ENCODE results near the gene VAMP2. TPM values are rescaled to one million over a fixed set of nuclear protein-coding genes. Genes with fewer than 3 reads are reported as not detected.

The VAMP2 gene
- total RNA-seq, 2 experiments from 2014 or later: 33.3 to 35.8 TPM

DNA sequence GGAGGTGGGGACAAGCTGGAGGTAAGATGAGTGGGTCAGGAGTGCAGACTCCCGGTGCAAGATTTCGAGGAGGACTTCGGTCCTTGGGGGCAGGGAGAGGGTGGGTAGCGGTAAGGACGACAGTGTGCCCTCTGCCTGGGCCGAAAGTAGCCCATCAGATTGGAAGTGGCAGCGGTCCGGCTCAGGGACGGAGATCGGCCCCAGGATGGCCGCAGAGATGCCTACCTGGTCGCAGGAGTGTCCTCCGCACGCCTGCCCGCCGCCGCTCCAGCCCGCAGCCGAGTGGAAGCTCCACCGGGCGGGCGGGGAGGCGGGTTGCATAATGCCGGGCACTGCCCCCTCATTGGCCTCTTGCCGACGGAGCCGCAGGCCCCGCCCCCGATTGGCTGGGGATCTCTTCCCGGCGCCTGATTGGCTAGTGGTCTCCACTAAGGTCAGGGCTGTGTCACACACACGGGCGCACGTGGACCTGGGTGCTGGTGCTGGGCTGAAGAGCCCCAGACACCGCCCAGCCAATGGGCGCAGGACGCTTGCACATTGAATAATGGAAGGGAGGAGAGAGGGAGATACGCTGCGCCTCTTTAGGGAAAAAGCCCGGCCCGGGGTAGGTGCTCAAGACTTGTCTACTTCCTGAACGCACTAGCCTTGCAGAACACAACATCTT, 10.5 kb downstream of the VAMP2 start, which contains the start of gene PER1:
PER1 (minus strand) TSS at position 293 of the 664 bp plus-strand sequence. CDS start 1,698 bp downstream, outside the sequence.
- intact Hi-C loops (cut with micrococcal nuclease): loop anchor here (1.0 to 10.0 kb wide), 4 partner anchors 136 to 667 kb away; partner anchors contain the start of genes FXR2, POLR2A, RANGRF and SLC35G6
- CTCF ChIA-PET: interaction anchor here (1.8 kb wide), 1 partner anchor 94 kb away, joined by 7 read pairs; no protein-coding TSS in a partner anchor
- Mint-ChIP-seq H3K9me3 (no peaks in the 10 kb centered on the region), H3K27ac (peak within 1 kb of the TSS; percentile 84), H3K27me3 (ENCODE audit: low read depth) (no peaks in the 10 kb centered on the region), H3K4me3 (peak within 1 kb of the TSS; percentile 84), H3K36me3 (ENCODE audit: low read depth) (peaks cover 7% of the 10 kb centered on the region), H3K4me1 (ENCODE audit: low read depth) (peaks cover 43% of the 10 kb centered on the region)
- peak; percentile 95 for DNase-seq

DNA sequence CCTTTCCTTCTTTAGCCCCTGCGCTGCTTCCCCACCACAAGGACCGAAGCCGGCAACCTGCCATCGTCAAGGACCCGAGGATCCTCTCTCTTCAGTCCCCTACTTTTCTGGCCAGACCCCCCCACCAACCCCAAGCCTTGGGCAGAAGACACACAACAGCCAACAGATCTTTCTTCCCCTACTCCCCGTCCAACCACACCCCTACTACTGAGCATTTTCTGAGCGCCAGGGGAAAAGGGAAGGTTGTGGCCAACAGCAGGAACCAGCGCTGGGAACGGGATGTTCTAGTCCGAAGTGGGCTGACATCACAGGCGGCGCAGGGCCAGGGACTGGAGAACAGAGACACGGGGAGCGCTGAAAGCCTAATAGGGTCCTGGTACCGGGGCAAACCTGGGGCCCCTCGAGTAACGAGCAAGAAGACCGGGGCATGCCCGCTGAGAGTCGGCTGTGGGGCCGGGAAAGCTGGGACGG, 11.1 kb downstream of the VAMP2 start:
- peak overlapping the region; percentile 84 for H3K4me3 Mint-ChIP-seq
- H3K4me1 Mint-ChIP-seq (ENCODE audit: low read depth): peaks cover 43% of the 10 kb centered on the region
- H3K27me3 Mint-ChIP-seq (ENCODE audit: low read depth): no peaks in the 10 kb centered on the region
- intact Hi-C loops (cut with micrococcal nuclease): loop anchor here (1.0 to 10.0 kb wide), 5 partner anchors 12 to 667 kb away; partner anchors contain the start of genes FXR2, POLR2A, RANGRF and SLC35G6
- H3K9me3 Mint-ChIP-seq: no peaks in the 10 kb centered on the region
- H3K36me3 Mint-ChIP-seq (ENCODE audit: low read depth): peaks cover 10% of the 10 kb centered on the region
- CTCF ChIA-PET: interaction anchor here (1.8 kb wide), 1 partner anchor 94 kb away, joined by 7 read pairs; no protein-coding TSS in a partner anchor
- H3K27ac Mint-ChIP-seq: peak overlapping the region; percentile 84
- peak; percentile 50 for DNase-seq

DNA sequence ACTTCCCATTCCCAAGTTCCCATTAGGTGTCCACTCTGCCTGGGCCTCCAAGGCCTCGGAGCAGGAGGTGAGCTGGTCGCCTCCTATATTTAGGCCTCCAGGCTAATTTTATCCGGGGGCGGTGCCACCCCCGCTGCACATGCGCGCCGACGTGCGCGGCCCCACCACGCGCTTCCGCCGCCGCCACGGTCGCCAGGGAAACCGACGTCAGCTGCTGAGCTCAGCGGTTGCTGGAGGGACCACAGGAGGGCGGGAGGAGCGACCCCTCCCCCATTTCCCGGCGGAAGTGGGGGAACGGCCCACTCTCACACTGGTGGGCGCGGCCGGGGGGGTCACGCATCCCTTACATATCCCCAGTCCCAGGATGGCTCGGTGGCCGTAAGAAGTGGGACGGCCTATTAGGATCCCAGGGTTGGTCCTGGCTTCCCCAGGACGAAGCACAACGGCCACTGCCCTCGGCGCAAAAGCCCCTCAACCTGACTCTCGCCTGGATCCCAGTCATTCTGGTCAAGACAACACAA, 11.6 kb downstream of the VAMP2 start:
- Mint-ChIP-seq H3K4me1 (ENCODE audit: low read depth) (peaks cover 43% of the 10 kb centered on the region), H3K4me3 (peak overlapping the region; percentile 84), H3K9me3 (no peaks in the 10 kb centered on the region), H3K36me3 (ENCODE audit: low read depth) (peaks cover 14% of the 10 kb centered on the region), H3K27me3 (ENCODE audit: low read depth) (no peaks in the 10 kb centered on the region), H3K27ac (peak overlapping the region; percentile 84)
- intact Hi-C loops (cut with micrococcal nuclease): loop anchor here (1.0 to 10.0 kb wide), 3 partner anchors 12 to 666 kb away; partner anchors contain the start of genes FXR2, POLR2A and SLC35G6
- peak; percentile 86 for DNase-seq
- CTCF ChIA-PET: interaction anchor here (1.8 kb wide), 1 partner anchor 93 kb away, joined by 7 read pairs; no protein-coding TSS in a partner anchor

DNA sequence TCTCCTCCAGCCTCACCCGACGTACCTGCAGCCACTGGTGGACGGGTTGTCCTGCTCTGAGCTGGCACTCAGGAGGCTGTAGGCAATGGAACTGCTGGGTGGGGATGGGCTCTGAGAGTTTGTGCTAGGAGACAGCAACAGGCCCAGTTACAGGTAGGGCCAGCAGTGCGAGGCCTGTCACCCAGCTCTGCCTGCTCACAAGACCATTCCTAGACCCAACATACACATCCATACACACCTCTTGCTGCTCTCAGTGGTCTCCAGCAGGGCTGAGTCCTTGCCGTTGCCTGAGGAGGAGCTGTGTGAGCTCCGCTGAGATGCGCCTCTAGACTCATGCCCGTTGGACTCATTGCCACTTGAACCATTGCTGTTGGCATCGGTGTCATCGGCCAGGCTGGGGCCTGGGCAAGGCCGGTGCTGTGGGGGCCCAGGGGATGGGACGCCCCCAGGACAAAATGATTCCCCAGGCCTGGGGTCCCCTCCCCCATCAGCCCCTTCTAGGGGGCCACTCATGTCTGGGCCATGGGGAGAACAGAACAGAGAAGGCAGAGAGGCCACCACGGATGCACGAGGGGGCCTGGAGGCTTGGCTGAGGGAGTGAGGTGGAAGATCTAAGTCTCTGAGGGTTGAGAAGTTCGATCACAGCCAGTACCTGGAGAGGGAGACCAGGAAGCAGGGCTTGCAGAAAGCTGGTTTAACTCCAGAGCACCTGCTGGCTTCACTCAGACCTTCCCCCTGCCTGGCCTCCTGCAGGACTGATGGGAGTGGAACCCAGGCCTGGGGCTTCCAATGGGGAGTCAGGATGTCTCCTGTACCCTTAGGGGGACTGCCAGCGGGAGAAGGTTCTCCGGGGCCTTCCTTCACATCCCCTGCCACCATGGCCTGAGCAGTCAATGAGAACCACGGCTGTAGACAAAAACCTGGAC, 12.3 kb downstream of the VAMP2 start:
- H3K9me3 Mint-ChIP-seq: no peaks in the 10 kb centered on the region
- H3K27me3 Mint-ChIP-seq (ENCODE audit: low read depth): no peaks in the 10 kb centered on the region
- DNase-seq: no peak
- intact Hi-C loops (cut with micrococcal nuclease): loop anchor here (1.0 to 10.0 kb wide), 3 partner anchors 11 to 666 kb away; partner anchors contain the start of genes FXR2, POLR2A and SLC35G6
- peaks cover 17% of the 10 kb centered on the region for H3K36me3 Mint-ChIP-seq (ENCODE audit: low read depth)
- H3K27ac Mint-ChIP-seq: no peak overlapping the region
- peak overlapping the region; percentile 84 for H3K4me3 Mint-ChIP-seq
- H3K4me1 Mint-ChIP-seq (ENCODE audit: low read depth): peaks cover 42% of the 10 kb centered on the region
- CTCF ChIA-PET: interaction anchor here (1.8 kb wide), 1 partner anchor 92 kb away, joined by 7 read pairs; no protein-coding TSS in a partner anchor

DNA sequence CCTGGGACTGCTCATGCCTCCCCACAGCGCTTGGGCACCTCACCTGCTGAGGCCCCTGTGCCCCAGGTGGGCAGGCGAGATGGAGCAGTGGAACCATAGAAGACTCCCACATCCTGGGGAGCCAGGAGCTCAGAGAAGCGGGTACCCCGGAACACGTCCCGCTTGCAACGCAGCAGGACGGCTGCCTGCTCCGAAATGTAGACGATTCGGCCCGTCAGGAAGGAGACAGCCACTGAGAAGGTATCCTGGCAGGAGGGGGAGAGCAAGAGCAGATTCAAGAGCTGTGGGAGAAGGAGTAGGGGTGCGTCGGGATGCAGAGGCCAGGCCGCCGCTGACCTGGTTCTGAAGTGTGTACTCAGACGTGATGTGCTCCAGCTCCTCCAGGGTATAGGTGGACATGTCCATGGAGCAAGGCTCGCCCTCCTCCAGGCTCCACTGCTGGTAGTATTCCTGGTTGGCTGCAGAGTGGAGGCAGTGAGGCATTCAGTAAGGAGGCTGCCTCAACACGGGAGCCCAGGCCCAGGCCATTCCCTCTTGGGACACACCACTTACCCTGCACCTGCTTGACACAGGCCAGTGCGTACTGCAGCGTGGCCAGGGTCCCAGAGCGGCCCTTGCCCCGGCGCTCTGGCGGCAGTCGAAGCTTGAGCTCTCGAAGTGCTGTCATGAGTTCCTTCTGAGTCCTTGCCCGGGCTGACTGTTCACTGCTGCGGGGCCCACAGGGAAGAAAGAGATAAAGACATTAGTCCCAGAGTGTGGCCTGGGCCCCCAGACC, 13.1 kb downstream of the VAMP2 start:
- H3K9me3 Mint-ChIP-seq: no peaks in the 10 kb centered on the region
- H3K4me3 Mint-ChIP-seq: no peak overlapping the region
- CTCF ChIA-PET: no interaction called here
- peaks cover 17% of the 10 kb centered on the region for H3K36me3 Mint-ChIP-seq (ENCODE audit: low read depth)
- H3K4me1 Mint-ChIP-seq (ENCODE audit: low read depth): peaks cover 33% of the 10 kb centered on the region
- H3K27me3 Mint-ChIP-seq (ENCODE audit: low read depth): no peaks in the 10 kb centered on the region
- no peak for DNase-seq
- intact Hi-C loops (cut with micrococcal nuclease): loop anchor here (10.0 kb wide), 2 partner anchors 535 to 665 kb away; partner anchors contain the start of genes FXR2, POLR2A and SLC35G6
- no peak overlapping the region for H3K27ac Mint-ChIP-seq

DNA sequence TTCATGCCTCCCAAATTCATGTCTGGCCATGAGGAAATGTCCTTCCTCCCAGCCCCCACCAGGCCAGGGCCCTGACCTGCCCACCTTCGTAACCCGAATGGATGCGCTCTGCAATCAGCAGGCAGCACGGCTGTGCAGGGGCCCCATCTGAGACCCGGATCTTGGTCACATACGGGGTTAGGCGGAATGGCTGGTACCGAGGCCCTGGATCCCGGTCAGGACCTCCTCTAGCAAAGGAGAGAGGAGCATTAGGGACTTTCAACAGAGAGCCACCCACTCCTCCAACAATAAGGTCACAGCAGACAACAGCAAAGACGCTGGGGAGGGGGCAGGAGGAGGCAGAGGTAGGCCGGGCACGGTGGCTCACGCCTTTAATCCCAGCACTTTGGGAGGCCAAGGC, 14.2 kb downstream of the VAMP2 start:
- CTCF ChIA-PET: interaction anchor here (0.8 to 1.0 kb wide), 2 partner anchors 9 to 11 kb away, joined by 3 to 4 read pairs; no protein-coding TSS in a partner anchor
- H3K9me3 Mint-ChIP-seq: no peaks in the 10 kb centered on the region
- peaks cover 24% of the 10 kb centered on the region for H3K4me1 Mint-ChIP-seq (ENCODE audit: low read depth)
- DNase-seq: no peak
- peaks cover 22% of the 10 kb centered on the region for H3K36me3 Mint-ChIP-seq (ENCODE audit: low read depth)
- intact Hi-C loops (cut with micrococcal nuclease): no loop called here
- H3K27me3 Mint-ChIP-seq (ENCODE audit: low read depth): no peaks in the 10 kb centered on the region
- no peak overlapping the region for H3K27ac Mint-ChIP-seq
- H3K4me3 Mint-ChIP-seq: no peak overlapping the region

DNA sequence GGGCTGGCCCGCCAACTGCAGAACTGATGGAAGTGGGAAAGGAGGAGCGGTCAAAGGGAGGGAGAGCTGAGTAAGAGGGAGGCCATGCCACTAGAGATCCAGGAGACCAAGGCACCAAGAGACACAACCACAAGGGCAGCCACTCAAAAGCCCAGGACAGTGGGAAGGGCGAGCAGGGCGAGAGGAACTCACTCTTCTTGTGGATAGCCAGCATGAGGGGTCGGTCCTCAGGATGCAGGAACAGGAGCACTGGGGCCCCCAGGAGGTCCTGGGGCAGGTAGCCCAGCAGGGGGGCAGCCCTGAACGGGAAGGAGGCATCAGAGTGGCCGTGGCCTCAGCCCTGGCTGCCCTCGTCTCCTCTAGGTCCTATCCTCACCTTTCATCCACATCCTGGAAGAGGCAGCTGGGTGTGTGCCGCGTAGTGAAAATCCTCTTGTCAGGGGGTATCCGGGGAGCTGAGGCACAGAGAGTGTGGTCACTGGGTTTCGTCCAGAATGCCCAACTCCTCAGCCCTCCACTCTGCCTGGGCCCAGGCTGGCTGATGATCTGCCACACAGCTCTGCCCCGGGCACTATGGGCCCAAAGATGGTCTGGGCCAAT, 14.8 kb downstream of the VAMP2 start:
- CTCF ChIA-PET: interaction anchor here (0.8 to 1.0 kb wide), 2 partner anchors 8 to 12 kb away, joined by 3 to 4 read pairs; no protein-coding TSS in a partner anchor
- Mint-ChIP-seq H3K27ac (no peak overlapping the region), H3K4me1 (ENCODE audit: low read depth) (peaks cover 18% of the 10 kb centered on the region), H3K9me3 (no peaks in the 10 kb centered on the region), H3K4me3 (no peak overlapping the region), H3K36me3 (ENCODE audit: low read depth) (peaks cover 25% of the 10 kb centered on the region), H3K27me3 (ENCODE audit: low read depth) (no peaks in the 10 kb centered on the region)
- intact Hi-C loops (cut with micrococcal nuclease): no loop called here
- DNase-seq: no peak

DNA sequence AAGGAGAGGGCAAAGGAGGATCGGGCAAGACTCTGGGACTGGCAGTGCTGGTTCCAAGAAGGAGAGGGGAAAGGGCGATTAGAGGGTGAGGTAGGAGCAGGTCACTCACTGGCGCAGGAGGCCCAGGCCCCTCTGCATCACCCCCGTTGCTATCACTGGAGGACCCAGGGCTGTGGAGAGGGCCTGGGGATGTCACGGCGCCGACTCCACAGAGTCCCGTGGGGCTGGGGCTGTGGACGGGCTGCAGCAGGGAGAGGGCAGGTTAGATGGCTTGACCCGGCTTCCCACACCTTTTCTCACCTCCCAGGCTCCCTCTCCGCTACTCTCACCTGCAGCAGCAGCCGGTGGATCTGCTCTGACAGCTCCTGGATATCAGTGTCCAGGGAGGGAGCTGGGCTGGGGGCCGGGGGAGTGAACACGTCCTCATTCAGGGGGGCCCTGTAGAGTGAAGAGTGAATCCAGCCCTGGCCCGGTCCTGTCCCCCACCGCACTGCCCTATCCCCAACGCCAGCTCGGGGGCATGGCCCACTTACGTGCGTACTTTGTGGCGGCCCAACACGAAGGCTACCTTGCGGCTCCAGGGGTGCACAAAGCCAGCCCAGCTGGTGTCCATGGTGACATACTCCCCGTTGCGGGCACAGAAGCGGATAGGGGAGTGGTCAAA, 15.5 kb downstream of the VAMP2 start:
- H3K27me3 Mint-ChIP-seq (ENCODE audit: low read depth): no peaks in the 10 kb centered on the region
- intact Hi-C loops (cut with micrococcal nuclease): no loop called here
- H3K4me1 Mint-ChIP-seq (ENCODE audit: low read depth): peaks cover 12% of the 10 kb centered on the region
- no peaks in the 10 kb centered on the region for H3K9me3 Mint-ChIP-seq
- peaks cover 29% of the 10 kb centered on the region for H3K36me3 Mint-ChIP-seq (ENCODE audit: low read depth)
- no peak for DNase-seq
- CTCF ChIA-PET: interaction anchor here (0.6 to 1.0 kb wide), 2 partner anchors 8 to 13 kb away, joined by 3 to 5 read pairs; no protein-coding TSS in a partner anchor
- H3K4me3 Mint-ChIP-seq: no peak overlapping the region
- no peak overlapping the region for H3K27ac Mint-ChIP-seq

DNA sequence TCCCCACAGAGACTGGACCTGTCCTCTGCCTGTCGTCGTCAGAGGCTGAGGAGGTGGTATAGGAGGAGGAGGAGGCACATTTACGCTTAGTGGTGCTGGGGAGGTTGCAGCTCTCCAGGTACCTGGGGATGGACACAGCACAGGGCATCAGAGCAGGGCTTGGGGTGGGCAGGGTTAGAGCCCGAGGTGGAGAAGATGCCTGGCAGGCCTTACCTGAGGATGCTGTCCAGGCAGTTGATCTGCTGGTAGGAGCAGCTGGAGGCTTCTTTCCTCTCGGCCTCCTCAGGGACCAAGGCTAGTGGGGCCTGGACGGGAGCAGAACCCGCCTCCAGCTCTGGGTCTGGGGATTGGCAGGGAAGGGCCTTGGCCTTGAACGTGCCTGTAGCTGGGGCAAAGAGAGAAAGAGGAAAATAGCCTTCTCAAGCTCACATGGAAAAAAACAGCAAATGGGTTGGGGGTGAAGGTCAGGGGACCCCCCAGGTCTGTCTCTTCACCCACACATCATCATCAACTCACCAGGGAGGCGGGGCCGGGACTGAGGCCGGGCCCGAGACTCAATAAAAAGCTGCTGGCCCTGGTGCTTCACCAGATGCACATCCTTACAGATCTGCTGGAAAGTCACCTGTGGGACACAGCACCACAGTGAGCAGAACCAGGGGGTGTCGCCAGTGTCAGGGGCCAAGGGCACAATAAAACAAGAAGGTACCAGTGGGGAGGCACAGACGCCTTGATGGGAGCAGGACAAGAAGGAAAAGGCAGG, 16.2 kb downstream of the VAMP2 start:
- CTCF ChIA-PET: interaction anchor here (0.6 to 0.9 kb wide), 3 partner anchors 9 to 39 kb away, joined by 3 to 5 read pairs (median 3); no protein-coding TSS in a partner anchor
- Mint-ChIP-seq H3K4me1 (ENCODE audit: low read depth) (peaks cover 10% of the 10 kb centered on the region), H3K27ac (no peak overlapping the region), H3K4me3 (no peak overlapping the region), H3K27me3 (ENCODE audit: low read depth) (no peaks in the 10 kb centered on the region), H3K9me3 (no peaks in the 10 kb centered on the region), H3K36me3 (ENCODE audit: low read depth) (peaks cover 30% of the 10 kb centered on the region)
- DNase-seq: no peak
- intact Hi-C loops (cut with micrococcal nuclease): no loop called here

DNA sequence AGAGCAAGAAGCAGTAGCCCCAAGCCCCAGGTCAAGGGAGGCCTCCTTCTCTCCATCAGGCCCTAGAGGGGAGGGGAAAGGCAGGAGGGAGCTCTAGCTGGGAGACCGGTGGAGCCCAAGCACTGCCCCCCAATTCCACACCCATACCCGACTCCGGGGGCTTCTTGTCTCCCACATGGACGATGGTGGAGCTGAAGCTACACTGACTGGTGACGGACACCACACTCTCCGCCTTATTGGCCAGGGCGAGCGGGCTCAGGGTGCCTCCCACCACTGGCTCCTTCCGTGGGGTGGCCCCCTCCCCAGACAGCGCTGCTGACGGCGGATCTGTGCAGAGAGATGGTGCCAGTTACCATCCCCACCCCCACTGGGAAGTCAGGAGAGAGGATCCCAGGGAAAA, 16.9 kb downstream of the VAMP2 start:
- no peak for DNase-seq
- CTCF ChIA-PET: interaction anchor here (0.9 kb wide), 1 partner anchor 40 kb away, joined by 3 read pairs; no protein-coding TSS in a partner anchor
- Mint-ChIP-seq H3K9me3 (no peaks in the 10 kb centered on the region), H3K4me3 (no peak overlapping the region), H3K27ac (no peak overlapping the region), H3K27me3 (ENCODE audit: low read depth) (no peaks in the 10 kb centered on the region), H3K4me1 (ENCODE audit: low read depth) (peaks cover 9% of the 10 kb centered on the region), H3K36me3 (ENCODE audit: low read depth) (peaks cover 36% of the 10 kb centered on the region)
- intact Hi-C loops (cut with micrococcal nuclease): no loop called here
